HepG2 (cell line): ENCODE results near the gene PTGIR. TPM values are rescaled to one million over a fixed set of nuclear protein-coding genes. Genes with fewer than 3 reads are reported as not detected.

Source experiments
- BRF2 ChIP-seq: sonication (generic); formaldehyde crosslinking; IDR thresholded peaks from 2 replicates; pipeline ENCODE4 v1.8.1; 2022; ENCODE audit warnings: mild to moderate bottlenecking, missing genetic modification reagents
- DPF2 ChIP-seq: sonication (generic); formaldehyde crosslinking; IDR thresholded peaks from 2 replicates; pipeline ENCODE4 v1.4.0; 2020; ENCODE audit warnings: mild to moderate bottlenecking, low read depth, missing genetic modification reagents, borderline replicate concordance
- EP300 ChIP-seq, 3 experiments: sonication (generic) in 1 of 3; formaldehyde crosslinking in 1 of 3; IDR thresholded peaks; 2 replicates each; pipeline versions ENCODE4 v1.5.1 to v1.6.1; 2011 to 2020; ENCODE audit warnings: low read depth in 2 of 3, low read length in 2 of 3, borderline replicate concordance in 1 of 3, improper control_type of control experiment in 1 of 3, mild to moderate bottlenecking in 1 of 3, missing genetic modification reagents in 1 of 3, moderate library complexity in 1 of 3
- FOSL2 ChIP-seq: sonication (generic); formaldehyde crosslinking; IDR thresholded peaks from 2 replicates; pipeline ENCODE4 v1.4.0; 2020; ENCODE audit warnings: missing genetic modification reagents
- HDAC1 ChIP-seq: sonication (generic); formaldehyde crosslinking; IDR thresholded peaks from 2 replicates; pipeline ENCODE4 v1.5.1; 2020; ENCODE audit warnings: mild to moderate bottlenecking, missing genetic modification reagents
- HDAC2 ChIP-seq: sonication (generic); formaldehyde crosslinking; IDR thresholded peaks from 2 replicates; pipeline ENCODE4 v1.4.0; 2020; ENCODE audit warnings: missing genetic modification reagents
- HMGXB3 ChIP-seq: sonication (generic); formaldehyde crosslinking; IDR thresholded peaks from 2 replicates; pipeline ENCODE4 v1.4.0; 2020; ENCODE audit warnings: missing genetic modification reagents, borderline replicate concordance
- HOMEZ ChIP-seq: IDR thresholded peaks from 2 replicates; pipeline ENCODE4 v1.6.1; 2016; ENCODE audit warnings: low read depth
- JDP2 ChIP-seq: sonication (generic); formaldehyde crosslinking; IDR thresholded peaks from 2 replicates; pipeline ENCODE4 v1.8.1; 2022; ENCODE audit warnings: missing genetic modification reagents, borderline replicate concordance
- KAT8 ChIP-seq: IDR thresholded peaks from 2 replicates; pipeline ENCODE4 v1.6.1; 2016; ENCODE audit warnings: missing genetic modification reagents, missing compliant biosample characterization
- NFYB ChIP-seq: sonication (generic); formaldehyde crosslinking; IDR thresholded peaks from 2 replicates; pipeline ENCODE4 v1.4.0; 2020; ENCODE audit warnings: missing genetic modification reagents
- TCF12 ChIP-seq, 2 experiments: fragments of 450-650 bp in 1 of 2; sonication (generic) in 1 of 2; formaldehyde crosslinking in 1 of 2; IDR thresholded peaks; 2 replicates each; pipeline versions ENCODE4 v1.6.1 to v1.8.0; 2017 to 2022; ENCODE audit warnings: antibody characterized with exemption in 1 of 2, mild to moderate bottlenecking in 1 of 2, missing genetic modification reagents in 1 of 2, moderate library complexity in 1 of 2
- TFAP4 ChIP-seq: sonication (generic); IDR thresholded peaks from 2 replicates; pipeline ENCODE4 v1.6.1; 2016; ENCODE audit warnings: low read depth, borderline replicate concordance
- TSC22D2 ChIP-seq: sonication (generic); formaldehyde crosslinking; IDR thresholded peaks from 2 replicates; pipeline ENCODE4 v1.5.1; 2020; ENCODE audit warnings: missing genetic modification reagents, mild to moderate bottlenecking, borderline replicate concordance
- ZNF432 ChIP-seq: sonication (generic); formaldehyde crosslinking; IDR thresholded peaks from 2 replicates; pipeline ENCODE4 v1.5.0; 2020; ENCODE audit warnings: missing genetic modification reagents, mild to moderate bottlenecking, borderline replicate concordance
- polyA plus RNA-seq, 8 experiments: library from polyadenylated mRNA; depleted of rRNA in 3 of 8; stranded (reverse) in 7 of 8; unstranded in 1 of 8; fragments of >200 nt; fragmentation: Illumina TruSeq in 4 of 8; extraction: Trizol in 4 of 8; gene quantifications; 2 replicates each; pipeline versions ENCODE4 v1.2.1 to v1.2.3, GENCODE V29; 2011 to 2016; ENCODE audit warnings: low read depth in 4 of 8, missing spikeins in 1 of 8, mixed read lengths in 1 of 8; ENCODE audit not compliant: insufficient read depth in 1 of 8
- total RNA-seq, 5 experiments: library from RNA; depleted of rRNA; stranded (reverse); fragments of >200 nt; fragmentation: Illumina TruSeq; extraction: Trizol; gene quantifications; 2 replicates each; pipeline ENCODE4 v1.2.3, GENCODE V29; 2016; ENCODE audit warnings: low read depth in 1 of 5
- TF ChIP-seq, protein P1 (sequence below): sonication (generic); formaldehyde crosslinking; conservative IDR thresholded peaks from 2 replicates; pipeline ENCODE4 v1.4.0; 2020; ENCODE audit warnings: mild to moderate bottlenecking, missing genetic modification reagents, moderate library complexity

PTGIR gene
- total and polyA plus RNA-seq, 2 of the 13 experiments (the other 11 are each of a cell fraction or from before 2014, with no cell fraction given): not detected

- peak; percentile 96 for TF ChIP-seq HMGXB3
- peak; percentile 25; the same call in 1 of the 2 replicates for TF ChIP-seq TFAP4
- peak; percentile 39; the same call in 1 of the 2 replicates for TF ChIP-seq NFYB (CRISPR knock-in tag)
- peak; percentile 53 for TF ChIP-seq FOSL2 (CRISPR knock-in tag)
- peak; percentile 50; the same call in 1 of the 2 replicates for TF ChIP-seq HDAC1 (CRISPR knock-in tag)
- TF ChIP-seq JDP2 (CRISPR knock-in tag): no peak
- peak in 1 of 2 experiments; percentile 74; a peak in 2 of 4 replicates for TF ChIP-seq EP300 (IDR thresholded peaks at IDR 0.05; ENCODE audit: low read depth in 2 of 2, low read length in 2 of 2)
- no peak; the same call in 1 of the 2 replicates for TF ChIP-seq EP300 (CRISPR knock-in tag; IDR thresholded peaks at IDR 0.05; ENCODE audit: borderline replicate concordance)
- TF ChIP-seq, protein P1, sequence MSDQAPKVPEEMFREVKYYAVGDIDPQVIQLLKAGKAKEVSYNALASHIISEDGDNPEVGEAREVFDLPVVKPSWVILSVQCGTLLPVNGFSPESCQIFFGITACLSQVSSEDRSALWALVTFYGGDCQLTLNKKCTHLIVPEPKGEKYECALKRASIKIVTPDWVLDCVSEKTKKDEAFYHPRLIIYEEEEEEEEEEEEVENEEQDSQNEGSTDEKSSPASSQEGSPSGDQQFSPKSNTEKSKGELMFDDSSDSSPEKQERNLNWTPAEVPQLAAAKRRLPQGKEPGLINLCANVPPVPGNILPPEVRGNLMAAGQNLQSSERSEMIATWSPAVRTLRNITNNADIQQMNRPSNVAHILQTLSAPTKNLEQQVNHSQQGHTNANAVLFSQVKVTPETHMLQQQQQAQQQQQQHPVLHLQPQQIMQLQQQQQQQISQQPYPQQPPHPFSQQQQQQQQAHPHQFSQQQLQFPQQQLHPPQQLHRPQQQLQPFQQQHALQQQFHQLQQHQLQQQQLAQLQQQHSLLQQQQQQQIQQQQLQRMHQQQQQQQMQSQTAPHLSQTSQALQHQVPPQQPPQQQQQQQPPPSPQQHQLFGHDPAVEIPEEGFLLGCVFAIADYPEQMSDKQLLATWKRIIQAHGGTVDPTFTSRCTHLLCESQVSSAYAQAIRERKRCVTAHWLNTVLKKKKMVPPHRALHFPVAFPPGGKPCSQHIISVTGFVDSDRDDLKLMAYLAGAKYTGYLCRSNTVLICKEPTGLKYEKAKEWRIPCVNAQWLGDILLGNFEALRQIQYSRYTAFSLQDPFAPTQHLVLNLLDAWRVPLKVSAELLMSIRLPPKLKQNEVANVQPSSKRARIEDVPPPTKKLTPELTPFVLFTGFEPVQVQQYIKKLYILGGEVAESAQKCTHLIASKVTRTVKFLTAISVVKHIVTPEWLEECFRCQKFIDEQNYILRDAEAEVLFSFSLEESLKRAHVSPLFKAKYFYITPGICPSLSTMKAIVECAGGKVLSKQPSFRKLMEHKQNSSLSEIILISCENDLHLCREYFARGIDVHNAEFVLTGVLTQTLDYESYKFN (CRISPR knock-in tag): peak; percentile 93
- 0 out of 2 replicates have a peak, but pooled peaks have one; percentile 28 for TF ChIP-seq KAT8 (CRISPR knock-in tag)
- peak; percentile 60; the same call in 1 of the 2 replicates for TF ChIP-seq HDAC2 (CRISPR knock-in tag)
- peak; percentile 46; the same call in 1 of the 2 replicates for TF ChIP-seq DPF2
- TF ChIP-seq TSC22D2 (CRISPR knock-in tag): no peak
- 0 out of 2 replicates have a peak, but pooled peaks have one; percentile 14 for TF ChIP-seq HOMEZ (CRISPR knock-in tag)
- no peak for TF ChIP-seq TCF12 (IDR thresholded peaks at IDR 0.05)
- TF ChIP-seq TCF12 (CRISPR knock-in tag; IDR thresholded peaks at IDR 0.05): 0 out of 2 replicates have a peak, but pooled peaks have one; percentile 38
- TF ChIP-seq ZNF432 (CRISPR knock-in tag): no peak
- peak; percentile 70; the same call in 1 of the 2 replicates for TF ChIP-seq BRF2
These were observed 21.7 kb downstream of the PTGIR start (continued) for GRCh38 chr19:46603195-46603637.
